DND-41 (cell line): ENCODE measurements around the gene ERICH2.

ENCODE experiments used
- ATAC-seq: fragments of 200-7000 bp; cut with Tn5 transposase; 3 replicates; pipeline ENCODE4 v1.9.1; 2021; ENCODE audit warnings: low read depth; ENCODE audit not compliant: insufficient read depth
- DNase-seq: peaks from one replicate; pipeline ENCODE4 v3.0.0-alpha.2; 2020
- H2AFZ ChIP-seq: 2 replicates; pipeline ENCODE4 v1.6.0; 2012; ENCODE audit warnings: low read depth, low read length
- H3K27ac ChIP-seq: 2 replicates; pipeline ENCODE4 v1.5.1; 2012; ENCODE audit warnings: low read length, inconsistent platforms
- H3K27me3 ChIP-seq: fragments of 200-600 bp; sonication (generic); 2 replicates; pipeline ENCODE4 v1.6.0; 2012; ENCODE audit warnings: low read length, mild to moderate bottlenecking, inconsistent platforms; ENCODE audit not compliant: insufficient read depth, poor library complexity
- H3K36me3 ChIP-seq: 2 replicates; pipeline ENCODE4 v1.5.1; 2012; ENCODE audit warnings: low read length, inconsistent platforms; ENCODE audit not compliant: insufficient read depth
- H3K4me1 ChIP-seq: 2 replicates; pipeline ENCODE4 v1.5.1; 2012; ENCODE audit warnings: mild to moderate bottlenecking, low read length; ENCODE audit not compliant: insufficient read depth
- H3K4me2 ChIP-seq: 2 replicates; pipeline ENCODE4 v1.6.0; 2012; ENCODE audit warnings: mild to moderate bottlenecking, moderate library complexity, low read length, inconsistent platforms; ENCODE audit not compliant: insufficient read depth
- H3K4me3 ChIP-seq, 2 experiments: fragments of 200-600 bp in 1 of 2; shearing (Covaris generic) in 1 of 2; 2 replicates each; pipeline ENCODE4 v1.5.1; 2012 to 2016; ENCODE audit warnings: inconsistent platforms in 2 of 2, low read length in 2 of 2, mild to moderate bottlenecking in 2 of 2, low read depth in 1 of 2, moderate library complexity in 1 of 2
- H3K79me2 ChIP-seq: 2 replicates; pipeline ENCODE4 v1.6.0; 2012; ENCODE audit warnings: low read length, inconsistent platforms; ENCODE audit not compliant: insufficient read depth
- H3K9ac ChIP-seq: 2 replicates; pipeline ENCODE4 v1.6.0; 2012; ENCODE audit warnings: low read depth, mild to moderate bottlenecking, inconsistent platforms, low read length, moderate library complexity
- H3K9me3 ChIP-seq: 2 replicates; pipeline ENCODE4 v1.5.1; 2012; ENCODE audit warnings: low read length, moderate library complexity, mild to moderate bottlenecking, inconsistent platforms; ENCODE audit not compliant: insufficient read depth, severe bottlenecking
- H4K20me1 ChIP-seq: 2 replicates; pipeline ENCODE4 v1.6.0; 2012; ENCODE audit warnings: low read length; ENCODE audit not compliant: insufficient read depth
- EZH2 ChIP-seq: IDR thresholded peaks from 3 replicates; pipeline ENCODE4 v1.6.1; 2012; ENCODE audit warnings: borderline replicate concordance, low read depth, mild to moderate bottlenecking, moderate library complexity, low read length, inconsistent platforms; ENCODE audit not compliant: severe bottlenecking
- TF ChIP-seq, protein P1 (sequence below): IDR thresholded peaks from 2 replicates; pipeline ENCODE4 v1.5.1; 2012; ENCODE audit warnings: borderline replicate concordance, low read length, moderate library complexity, mild to moderate bottlenecking; ENCODE audit not compliant: poor library complexity, severe bottlenecking; ENCODE audit errors: extremely low read depth

The ERICH2 gene

DNA sequence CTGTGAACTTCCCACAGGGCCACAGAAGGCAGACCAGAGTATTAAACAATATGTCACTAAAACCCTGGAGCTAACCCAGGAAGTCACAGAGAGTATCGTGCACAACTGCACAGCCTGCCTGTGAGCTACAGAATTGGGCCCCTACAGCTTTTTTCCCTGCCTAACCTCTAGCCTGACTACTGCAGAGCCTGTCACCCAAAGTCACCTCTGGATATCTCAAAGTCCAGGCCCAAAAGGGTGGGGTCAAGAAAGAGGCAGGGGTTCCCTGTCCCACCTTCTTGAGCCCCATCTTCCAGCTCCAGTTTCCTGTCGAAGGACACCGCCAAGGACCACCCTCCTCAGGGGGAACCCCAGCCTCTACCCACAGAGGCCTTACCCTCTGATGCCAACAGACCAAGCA lies 60.0 kb downstream of the ERICH2 start:
- H3K9ac ChIP-seq = no peak overlapping the region
- H3K4me1 ChIP-seq = no peaks in the 10 kb centered on the region
- H3K79me2 ChIP-seq = no peaks in the 10 kb centered on the region
- no peak overlapping the region for H3K27ac ChIP-seq
- H3K4me2 ChIP-seq = no peak overlapping the region
- no peak for DNase-seq
- peaks cover 18% of the 10 kb centered on the region for H3K27me3 ChIP-seq
- H3K4me3 ChIP-seq = no peak overlapping the region
- no peaks in the 10 kb centered on the region; the same call in 1 of the 2 replicates for H4K20me1 ChIP-seq
- ATAC-seq = no peak
- H3K36me3 ChIP-seq = no peaks in the 10 kb centered on the region
- no peaks in the 10 kb centered on the region for H3K9me3 ChIP-seq
- TF ChIP-seq, protein P1, sequence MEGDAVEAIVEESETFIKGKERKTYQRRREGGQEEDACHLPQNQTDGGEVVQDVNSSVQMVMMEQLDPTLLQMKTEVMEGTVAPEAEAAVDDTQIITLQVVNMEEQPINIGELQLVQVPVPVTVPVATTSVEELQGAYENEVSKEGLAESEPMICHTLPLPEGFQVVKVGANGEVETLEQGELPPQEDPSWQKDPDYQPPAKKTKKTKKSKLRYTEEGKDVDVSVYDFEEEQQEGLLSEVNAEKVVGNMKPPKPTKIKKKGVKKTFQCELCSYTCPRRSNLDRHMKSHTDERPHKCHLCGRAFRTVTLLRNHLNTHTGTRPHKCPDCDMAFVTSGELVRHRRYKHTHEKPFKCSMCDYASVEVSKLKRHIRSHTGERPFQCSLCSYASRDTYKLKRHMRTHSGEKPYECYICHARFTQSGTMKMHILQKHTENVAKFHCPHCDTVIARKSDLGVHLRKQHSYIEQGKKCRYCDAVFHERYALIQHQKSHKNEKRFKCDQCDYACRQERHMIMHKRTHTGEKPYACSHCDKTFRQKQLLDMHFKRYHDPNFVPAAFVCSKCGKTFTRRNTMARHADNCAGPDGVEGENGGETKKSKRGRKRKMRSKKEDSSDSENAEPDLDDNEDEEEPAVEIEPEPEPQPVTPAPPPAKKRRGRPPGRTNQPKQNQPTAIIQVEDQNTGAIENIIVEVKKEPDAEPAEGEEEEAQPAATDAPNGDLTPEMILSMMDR = no peak
- TF ChIP-seq EZH2 = no peak
- H2AFZ ChIP-seq = no peak overlapping the region

DNA sequence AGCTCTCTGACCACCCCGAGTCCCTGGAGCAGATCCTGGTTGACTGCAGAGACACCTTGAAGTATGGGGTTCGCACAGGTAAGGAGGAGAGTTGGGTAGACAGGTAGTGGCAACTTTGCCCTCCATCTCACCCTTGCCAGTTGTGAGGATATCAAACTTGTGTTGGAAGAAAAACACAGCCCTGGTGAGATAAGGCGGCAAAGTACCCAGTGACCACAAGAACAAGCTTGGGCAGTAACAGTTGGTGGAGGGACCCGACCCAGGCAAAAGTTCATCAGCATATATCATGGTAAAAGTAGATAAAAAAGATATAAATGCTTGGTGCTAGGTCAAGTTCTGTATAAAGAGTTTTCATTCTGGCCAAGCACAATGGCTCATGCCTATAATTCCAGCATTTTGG lies 60.9 kb downstream of the ERICH2 start:
- no peaks in the 10 kb centered on the region for H3K4me1 ChIP-seq
- H3K79me2 ChIP-seq = no peaks in the 10 kb centered on the region
- H3K4me2 ChIP-seq = no peak overlapping the region
- no peaks in the 10 kb centered on the region for H3K36me3 ChIP-seq
- H3K4me3 ChIP-seq = no peak overlapping the region
- no peak for ATAC-seq
- H3K27ac ChIP-seq = no peak overlapping the region
- no peak for DNase-seq
- no peaks in the 10 kb centered on the region; the same call in 1 of the 2 replicates for H4K20me1 ChIP-seq
- no peak overlapping the region for H2AFZ ChIP-seq
- H3K9me3 ChIP-seq = no peaks in the 10 kb centered on the region
- H3K9ac ChIP-seq = no peak overlapping the region
- no peak for TF ChIP-seq EZH2
- TF ChIP-seq, protein P1 = no peak
- H3K27me3 ChIP-seq = peaks cover 21% of the 10 kb centered on the region

DNA sequence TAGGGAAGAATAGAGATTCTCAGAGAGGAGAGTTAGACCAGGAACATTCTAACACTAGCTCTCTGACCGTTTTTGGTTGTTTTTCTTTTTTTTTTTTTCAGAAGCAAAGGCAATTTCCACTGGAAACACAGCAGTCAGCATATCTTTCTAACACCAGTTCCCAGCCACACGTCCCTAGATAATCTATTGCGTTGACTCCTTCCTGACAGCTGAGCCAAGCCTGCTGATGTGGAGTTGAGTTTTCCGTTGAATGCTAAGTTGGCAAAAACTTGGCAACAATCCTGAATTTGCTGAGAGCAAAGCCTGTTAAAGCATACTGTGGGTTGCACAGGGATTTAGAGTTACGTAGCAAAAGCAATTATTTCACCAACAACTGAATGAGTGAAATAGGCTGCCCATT lies 65.8 kb downstream of the ERICH2 start:
- H3K27ac ChIP-seq = no peak overlapping the region
- no peak overlapping the region for H3K9ac ChIP-seq
- H3K9me3 ChIP-seq = no peaks in the 10 kb centered on the region
- no peak overlapping the region for H3K4me3 ChIP-seq
- H3K4me2 ChIP-seq = no peak overlapping the region
- ATAC-seq = no peak
- no peak for DNase-seq
- H3K36me3 ChIP-seq = no peaks in the 10 kb centered on the region
- H3K79me2 ChIP-seq = no peaks in the 10 kb centered on the region
- peaks cover 20% of the 10 kb centered on the region for H3K27me3 ChIP-seq
- no peak overlapping the region for H2AFZ ChIP-seq
- no peaks in the 10 kb centered on the region for H3K4me1 ChIP-seq
- no peaks in the 10 kb centered on the region for H4K20me1 ChIP-seq
- TF ChIP-seq, protein P1 = no peak
- TF ChIP-seq EZH2 = no peak

DNA sequence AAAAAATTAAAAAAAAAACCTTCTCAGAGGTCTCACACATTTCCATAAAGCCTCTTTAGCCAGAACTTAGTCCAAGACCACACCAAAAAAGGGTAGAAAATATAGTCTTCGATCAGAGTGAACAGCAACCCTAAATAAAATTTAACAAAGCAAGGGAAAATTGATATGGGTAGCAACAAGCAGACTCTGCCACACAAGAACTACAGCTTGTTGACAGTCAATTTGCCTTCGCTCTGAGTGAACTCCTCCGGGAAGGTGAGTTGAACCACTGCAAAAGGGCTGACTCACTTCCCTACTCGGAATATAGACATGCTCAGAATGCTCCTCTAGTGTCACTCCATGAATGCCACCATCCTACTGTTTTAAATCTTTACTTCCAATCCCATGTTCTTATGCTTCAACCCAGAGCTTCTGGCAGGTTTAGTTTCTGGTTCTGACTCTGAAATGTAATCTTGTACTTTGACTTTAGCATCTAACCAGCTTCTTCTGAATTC lies 70.6 kb downstream of the ERICH2 start:
- no peak for DNase-seq
- no peak overlapping the region for H3K27ac ChIP-seq
- H4K20me1 ChIP-seq = no peaks in the 10 kb centered on the region
- no peak overlapping the region for H3K4me3 ChIP-seq
- H3K4me2 ChIP-seq = no peak overlapping the region
- no peak for TF ChIP-seq EZH2
- TF ChIP-seq, protein P1 = no peak
- no peaks in the 10 kb centered on the region for H3K36me3 ChIP-seq
- no peaks in the 10 kb centered on the region for H3K9me3 ChIP-seq
- H2AFZ ChIP-seq = no peak overlapping the region
- no peak overlapping the region for H3K9ac ChIP-seq
- no peak for ATAC-seq
- no peaks in the 10 kb centered on the region for H3K79me2 ChIP-seq
- H3K4me1 ChIP-seq = no peaks in the 10 kb centered on the region
- peaks cover 19% of the 10 kb centered on the region for H3K27me3 ChIP-seq
